Measurements from ENCODE around the gene PARD6B. TPM values are rescaled to one million over a fixed set of nuclear protein-coding genes. Genes with fewer than 3 reads are reported as not detected.
A peak's percentile ranks its signal among the peaks of the same experiment; 100 is the strongest.

Gene PARD6B
- total RNA-seq, 1 experiment from 2014 or later: 41.3 TPM

GRCh38 chr20:50725724-50726005 is 5.7 kb upstream of the PARD6B start:
- Histone ChIP-seq H3K27ac (ENCODE audit: low read depth, low read length) (peak overlapping the region; percentile 96), H3K9me3 (ENCODE audit: control insufficient read depth in 1 of 2, insufficient read depth in 1 of 2, low read depth in 1 of 2, low read length in 2 of 2) (no peaks in the 10 kb centered on the region), H3K27me3 (ENCODE audit: insufficient read depth, low read length) (no peaks in the 10 kb centered on the region), H3K9me2 (ENCODE audit: insufficient read depth) (no peaks in the 10 kb centered on the region), H3K4me1 (ENCODE audit: control insufficient read depth in 1 of 2, insufficient read depth in 2 of 2, low read length in 2 of 2) (peaks cover 71 to 97% of the 10 kb centered on the region in 2 experiments), H3K36me3 (ENCODE audit: control insufficient read depth in 1 of 2, insufficient read depth in 2 of 2, low read length in 2 of 2) (no peaks in the 10 kb centered on the region), H3K79me2 (ENCODE audit: insufficient read depth, low read length) (peaks cover 4% of the 10 kb centered on the region; the same call in 1 of the 2 replicates), H3K4me2 (ENCODE audit: low read length) (peak overlapping the region; percentile 87), H4K20me1 (ENCODE audit: insufficient read depth) (no peaks in the 10 kb centered on the region), H2AFZ (ENCODE audit: low read depth, low read length, poor library complexity, severe bottlenecking) (no peak overlapping the region), H3K9ac (ENCODE audit: low read length) (peak overlapping the region; percentile 68), H3K4me3 (replicated peaks in 1 of 2; ENCODE audit: low read depth in 1 of 2, low read length in 2 of 2) (0 out of 4 replicates have a peak overlapping the region, but pooled peaks of 1 of the 2 experiments have one; percentile 49)
- ChIA-PET RAD21 (ENCODE audit: low non-redundant PET in 1 of 2, low total read pairs in 2 of 2, uncharacterized antibody in 2 of 2, unreplicated experiment in 2 of 2) (no interaction called here), POLR2A (interaction anchor here (1.0 to 1.3 kb wide), 4 partner anchors 8 to 99 kb away, joined by 3 to 6 read pairs (median 3); no protein-coding TSS in a partner anchor), CTCF (interaction anchor here (0.9 to 2.1 kb wide), 3 partner anchors 19 to 63 kb away, joined by 4 to 9 read pairs (median 4); no protein-coding TSS in a partner anchor)
- TF ChIP-seq EZH2 (IDR thresholded peaks at IDR 0.05) (no peak), ZNF274 (IDR thresholded peaks at IDR 0.05; ENCODE audit: low read depth, low read length) (no peak), FOSL1 (IDR thresholded peaks at IDR 0.05; ENCODE audit: low read depth) (no peak), YY1 (IDR thresholded peaks at IDR 0.05; ENCODE audit: extremely low read depth, insufficient replicate concordance, low read depth, low read length) (no peak), ELF1 (IDR thresholded peaks at IDR 0.05; ENCODE audit: borderline replicate concordance, low read depth) (no peak), CEBPB (IDR thresholded peaks at IDR 0.05; ENCODE audit: low read depth) (no peak), JUND (IDR thresholded peaks at IDR 0.05) (no peak), SRF (IDR thresholded peaks at IDR 0.05; ENCODE audit: low read depth) (no peak), REST (IDR thresholded peaks at IDR 0.05; ENCODE audit: low read depth) (no peak), POLR2A (IDR thresholded peaks at IDR 0.05; ENCODE audit: borderline replicate concordance, extremely low read depth, insufficient read depth, insufficient read length) (no peak), MAX (IDR thresholded peaks at IDR 0.05) (no peak), POLR2AphosphoS5 (IDR thresholded peaks at IDR 0.05; ENCODE audit: low read depth, low read length) (no peak), EZH2phosphoT487 (IDR thresholded peaks at IDR 0.05; ENCODE audit: borderline replicate concordance) (no peak), RAD21 (IDR thresholded peaks at IDR 0.05; ENCODE audit: low read depth) (no peak), SIN3A (IDR thresholded peaks at IDR 0.05; ENCODE audit: low read depth) (no peak), TCF7L2 (IDR thresholded peaks at IDR 0.05; ENCODE audit: borderline replicate concordance, extremely low read depth, insufficient read depth, insufficient read length) (no peak), ATF3 (IDR thresholded peaks at IDR 0.05) (no peak), ZBTB33 (IDR thresholded peaks at IDR 0.05; ENCODE audit: extremely low read depth, insufficient replicate concordance, low read length) (no peak), CBX3 (IDR thresholded peaks at IDR 0.05; ENCODE audit: low read depth) (no peak)
- no peak for DNase-seq (ENCODE audit: low read depth, low spot score)
- no peak for ATAC-seq
- intact Hi-C loops (cut with micrococcal nuclease): no loop called here
- no TSS peak for BruUV-seq (replicated peaks)

Data from HCT116 (cell line).